Memory B cell (primary cell): Measurements from ENCODE around the gene BTNL3.
"Not testable (repeated sequence)": the region's sequence is repeated elsewhere in the genome, so short reads cannot be mapped to it uniquely, and the experiment has no call there.

Experiments used
- ATAC-seq: fragments of 150-1000 bp; cut with Tn5 transposase; 2 replicates; pipeline ENCODE4 v1.10.0; 2021; ENCODE audit warnings: low read depth, mild to moderate bottlenecking, moderate library complexity
- DNase-seq, 2 donors: peaks; one replicate each; pipeline ENCODE4 v3.0.0; 2022; ENCODE audit warnings: low spot score in 2 of 2
- H3K27ac Mint-ChIP-seq: one replicate; pipeline ENCODE4 v1.8.0; 2022; ENCODE audit warnings: mild to moderate bottlenecking, moderate library complexity, mixed read lengths
- H3K27me3 Mint-ChIP-seq: one replicate; pipeline ENCODE4 v1.8.0; 2022; ENCODE audit warnings: mixed read lengths
- H3K36me3 Mint-ChIP-seq: one replicate; pipeline ENCODE4 v1.8.0; 2022; ENCODE audit warnings: mild to moderate bottlenecking, mixed read lengths
- H3K4me1 Mint-ChIP-seq: one replicate; pipeline ENCODE4 v1.8.0; 2022; ENCODE audit warnings: mixed read lengths
- H3K4me3 Mint-ChIP-seq: one replicate; pipeline ENCODE4 v1.8.0; 2022; ENCODE audit warnings: mild to moderate bottlenecking, moderate library complexity, mixed read lengths
- H3K9me3 Mint-ChIP-seq: one replicate; pipeline ENCODE4 v1.8.0; 2022; ENCODE audit warnings: mixed read lengths

The BTNL3 gene

GRCh38 chr5:180990086-180990881 lies 1.6 kb downstream of the BTNL3 start:
- no peak for DNase-seq
- peaks cover 5% of the 10 kb centered on the region for H3K36me3 Mint-ChIP-seq

GRCh38 chr5:180990882-180991242 lies 2.2 kb downstream of the BTNL3 start:
- no peaks in the 10 kb centered on the region for H3K4me1 Mint-ChIP-seq
- no peak for ATAC-seq
- H3K4me3 Mint-ChIP-seq, result no peak overlapping the region

More at GRCh38 chr5:180990086-180990881, 1.6 kb downstream of the BTNL3 start:
- no peak overlapping the region for H3K27ac Mint-ChIP-seq
- H3K4me3 Mint-ChIP-seq, result peak overlapping the region; percentile 50
- ATAC-seq, result peak; percentile 32
- peaks cover 6% of the 10 kb centered on the region for H3K9me3 Mint-ChIP-seq
- H3K4me1 Mint-ChIP-seq, result no peaks in the 10 kb centered on the region
- peaks cover 3% of the 10 kb centered on the region for H3K27me3 Mint-ChIP-seq

GRCh38 chr5:181001947-181002346 lies 13.3 kb downstream of the BTNL3 start:
- Mint-ChIP-seq H3K9me3 (peaks cover 2% of the 10 kb centered on the region), H3K27me3 (peaks cover 9% of the 10 kb centered on the region), H3K4me1 (no peaks in the 10 kb centered on the region), H3K27ac (no peak overlapping the region), H3K36me3 (no peaks in the 10 kb centered on the region), H3K4me3 (no peak overlapping the region)
- ATAC-seq (no peak), DNase-seq (no peak)

More at GRCh38 chr5:180990882-180991242, 2.2 kb downstream of the BTNL3 start:
- Mint-ChIP-seq H3K9me3 (peaks cover 6% of the 10 kb centered on the region), H3K27ac (no peak overlapping the region), H3K36me3 (peaks cover 5% of the 10 kb centered on the region), H3K27me3 (peaks cover 3% of the 10 kb centered on the region)
- DNase-seq, result no peak

- peaks cover 2% of the 10 kb centered on the region for H3K9me3 Mint-ChIP-seq
Measured at GRCh38 chr5:181005791-181006190, 17.1 kb downstream of the BTNL3 start.

GRCh38 chr5:181008136-181008535 lies 19.5 kb downstream of the BTNL3 start:
- DNase-seq, result no peak
- Mint-ChIP-seq H3K27ac (no peak overlapping the region), H3K27me3 (peaks cover 9% of the 10 kb centered on the region), H3K36me3 (no peaks in the 10 kb centered on the region), H3K4me3 (no peak overlapping the region), H3K9me3 (peaks cover 2% of the 10 kb centered on the region), H3K4me1 (peaks cover 6% of the 10 kb centered on the region)
- ATAC-seq, result no peak

More at GRCh38 chr5:181005791-181006190, 17.1 kb downstream of the BTNL3 start:
- DNase-seq, result no peak
- peaks cover 9% of the 10 kb centered on the region for H3K27me3 Mint-ChIP-seq
- H3K36me3 Mint-ChIP-seq, result no peaks in the 10 kb centered on the region
- H3K27ac Mint-ChIP-seq, result no peak overlapping the region
- H3K4me3 Mint-ChIP-seq, result no peak overlapping the region
- ATAC-seq, result no peak
- H3K4me1 Mint-ChIP-seq, result no peaks in the 10 kb centered on the region

- not testable (repeated sequence) for H3K36me3 Mint-ChIP-seq, ATAC-seq, H3K27ac Mint-ChIP-seq
Measured at GRCh38 chr5:181010018-181010417, 21.4 kb downstream of the BTNL3 start.

GRCh38 chr5:181014654-181015053 lies 26.0 kb downstream of the BTNL3 start:
- H3K27me3 Mint-ChIP-seq, H3K27ac Mint-ChIP-seq, H3K4me3 Mint-ChIP-seq, ATAC-seq, H3K4me1 Mint-ChIP-seq, H3K9me3 Mint-ChIP-seq, H3K36me3 Mint-ChIP-seq, DNase-seq: not testable (repeated sequence)

More at GRCh38 chr5:181010018-181010417, 21.4 kb downstream of the BTNL3 start:
- H3K4me1 Mint-ChIP-seq, H3K4me3 Mint-ChIP-seq, DNase-seq, H3K9me3 Mint-ChIP-seq, H3K27me3 Mint-ChIP-seq: not testable (repeated sequence)

GRCh38 chr5:181017448-181017847 lies 28.8 kb downstream of the BTNL3 start:
- not testable (repeated sequence) for H3K36me3 Mint-ChIP-seq, H3K4me3 Mint-ChIP-seq, H3K4me1 Mint-ChIP-seq, H3K27ac Mint-ChIP-seq, DNase-seq, H3K27me3 Mint-ChIP-seq, ATAC-seq
- H3K9me3 Mint-ChIP-seq, result peaks cover 11% of the 10 kb centered on the region

GRCh38 chr5:181020688-181021087 lies 32.0 kb downstream of the BTNL3 start:
- H3K4me3 Mint-ChIP-seq, result no peak overlapping the region
- ATAC-seq, result no peak
- H3K27me3 Mint-ChIP-seq, result peaks cover 3% of the 10 kb centered on the region
- H3K36me3 Mint-ChIP-seq, result peaks cover 4% of the 10 kb centered on the region
- no peaks in the 10 kb centered on the region for H3K4me1 Mint-ChIP-seq
- H3K9me3 Mint-ChIP-seq, result peaks cover 15% of the 10 kb centered on the region
- no peak overlapping the region for H3K27ac Mint-ChIP-seq
- DNase-seq, result no peak

GRCh38 chr5:181024245-181025064 lies 35.8 kb downstream of the BTNL3 start:
- H3K9me3 Mint-ChIP-seq, result peaks cover 15% of the 10 kb centered on the region

GRCh38 chr5:181027452-181028031 lies 38.9 kb downstream of the BTNL3 start:
- H3K27me3 Mint-ChIP-seq, result peaks cover 3% of the 10 kb centered on the region
- no peak for ATAC-seq

More at GRCh38 chr5:181024245-181025064, 35.8 kb downstream of the BTNL3 start:
- Mint-ChIP-seq H3K27ac (no peak overlapping the region), H3K27me3 (peaks cover 3% of the 10 kb centered on the region), H3K36me3 (peaks cover 4% of the 10 kb centered on the region), H3K4me1 (no peaks in the 10 kb centered on the region), H3K4me3 (no peak overlapping the region)
- ATAC-seq (no peak), DNase-seq (no peak)

GRCh38 chr5:181028032-181028819 lies 39.6 kb downstream of the BTNL3 start:
- H3K27me3 Mint-ChIP-seq, result peaks cover 3% of the 10 kb centered on the region
- DNase-seq (no peak), ATAC-seq (no peak)
- H3K27ac Mint-ChIP-seq, result no peak overlapping the region
- H3K36me3 Mint-ChIP-seq, result peaks cover 5% of the 10 kb centered on the region
- H3K4me3 Mint-ChIP-seq, result no peak overlapping the region
- no peaks in the 10 kb centered on the region for H3K4me1 Mint-ChIP-seq
- H3K9me3 Mint-ChIP-seq, result peaks cover 7% of the 10 kb centered on the region

More at GRCh38 chr5:181027452-181028031, 38.9 kb downstream of the BTNL3 start:
- Mint-ChIP-seq H3K9me3 (peaks cover 10% of the 10 kb centered on the region), H3K4me1 (no peaks in the 10 kb centered on the region), H3K27ac (no peak overlapping the region), H3K36me3 (peaks cover 7% of the 10 kb centered on the region), H3K4me3 (no peak overlapping the region)
- DNase-seq, result no peak

- ATAC-seq (no peak), DNase-seq (no peak)
- no peaks in the 10 kb centered on the region for H3K4me1 Mint-ChIP-seq
- no peak overlapping the region for H3K27ac Mint-ChIP-seq
- H3K36me3 Mint-ChIP-seq, result peaks cover 3% of the 10 kb centered on the region
- no peak overlapping the region for H3K4me3 Mint-ChIP-seq
- H3K9me3 Mint-ChIP-seq, result peaks cover 6% of the 10 kb centered on the region
- H3K27me3 Mint-ChIP-seq, result peaks cover 3% of the 10 kb centered on the region
Measured at GRCh38 chr5:181031716-181032115, 43.1 kb downstream of the BTNL3 start.
